ENCODE results near the gene TREH.
A peak's percentile ranks its signal among the peaks of the same experiment; 100 is the strongest.

The TREH gene

DNA sequence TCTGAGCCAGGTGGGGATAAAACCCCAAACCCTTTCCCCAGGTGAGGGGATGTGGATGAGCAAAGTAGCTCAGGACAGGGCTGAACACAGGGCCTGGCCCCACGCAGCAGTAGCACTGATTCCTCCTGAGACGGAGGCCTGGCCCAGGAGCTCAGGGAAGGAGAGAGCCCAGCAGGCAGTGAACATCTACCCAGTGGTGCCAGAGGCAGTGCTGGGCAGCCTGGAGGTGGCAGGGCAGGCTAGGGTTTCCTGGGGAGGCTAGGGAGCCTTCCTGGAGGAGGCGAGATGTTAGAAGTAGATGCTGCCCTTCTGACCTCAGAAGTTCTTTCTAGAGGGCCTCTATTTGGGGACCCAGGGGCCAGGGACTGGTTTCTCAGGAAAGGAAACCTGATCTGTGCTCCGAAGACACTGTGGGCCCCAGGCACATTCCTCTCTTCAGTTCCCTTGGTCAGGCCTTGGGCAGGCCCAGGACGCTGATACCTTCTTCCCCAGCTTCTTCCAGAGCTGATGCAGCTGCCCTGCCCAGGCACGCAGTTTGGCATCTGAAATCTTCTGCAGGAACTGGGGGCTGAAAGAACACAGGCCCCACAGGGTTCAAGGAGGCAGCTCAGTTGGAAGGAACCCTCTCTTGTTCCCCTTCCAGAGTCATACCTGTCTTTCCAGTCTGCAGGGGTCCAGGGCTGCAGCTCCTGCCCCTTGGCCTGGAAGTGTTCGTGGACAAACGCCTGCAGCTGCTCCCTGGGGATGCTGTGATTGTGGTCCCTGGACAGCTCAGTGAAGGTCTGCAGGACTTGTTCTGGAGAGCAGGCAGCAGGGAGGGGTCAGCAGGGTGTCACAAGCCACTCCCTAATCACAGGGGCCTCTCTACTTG lies 16.8 kb downstream of the TREH start:
- DNase-seq: no peak

DNA sequence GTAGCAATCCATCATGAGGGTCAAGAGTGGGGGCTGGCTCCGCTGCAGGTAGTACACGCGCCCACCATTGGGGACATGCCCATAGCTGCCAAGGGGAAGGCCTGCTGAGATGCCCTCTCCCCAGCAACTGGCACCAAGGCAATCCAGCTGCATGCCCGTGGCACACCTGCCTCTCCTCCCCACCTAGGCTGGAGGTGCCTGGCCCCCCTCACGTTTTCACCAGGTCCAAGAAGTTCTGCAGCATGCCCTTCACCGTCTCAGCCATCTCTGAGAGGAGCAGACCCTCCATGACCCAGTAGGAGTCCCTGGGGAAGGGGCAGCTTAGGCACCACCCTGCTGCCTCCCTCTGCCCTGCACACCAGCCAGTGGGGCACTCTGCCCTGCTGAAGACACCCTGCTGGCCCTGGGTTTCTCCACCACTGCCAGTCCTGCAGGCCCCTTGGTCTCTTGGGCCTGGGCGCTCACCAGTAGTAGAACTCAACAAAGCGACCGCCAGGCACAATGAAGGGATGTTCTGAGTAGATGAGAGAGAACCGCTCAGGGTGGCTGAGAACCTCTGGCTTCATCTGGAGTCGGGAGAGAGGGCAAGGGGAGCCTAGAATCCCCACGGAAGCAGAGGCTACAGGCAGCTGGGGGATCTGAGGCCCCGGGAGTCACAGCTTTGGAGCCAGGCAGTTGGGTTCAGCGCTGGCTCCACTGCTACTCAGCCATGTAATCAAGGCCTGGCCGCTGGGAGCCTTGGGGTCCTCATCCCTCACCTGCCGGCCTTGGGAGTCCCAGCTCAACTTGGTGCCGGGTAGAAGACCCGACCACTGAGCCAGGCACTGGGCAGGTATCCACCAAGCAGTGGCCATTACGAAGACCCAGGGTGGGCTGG lies 17.8 kb downstream of the TREH start:
- no peak for DNase-seq

DNA sequence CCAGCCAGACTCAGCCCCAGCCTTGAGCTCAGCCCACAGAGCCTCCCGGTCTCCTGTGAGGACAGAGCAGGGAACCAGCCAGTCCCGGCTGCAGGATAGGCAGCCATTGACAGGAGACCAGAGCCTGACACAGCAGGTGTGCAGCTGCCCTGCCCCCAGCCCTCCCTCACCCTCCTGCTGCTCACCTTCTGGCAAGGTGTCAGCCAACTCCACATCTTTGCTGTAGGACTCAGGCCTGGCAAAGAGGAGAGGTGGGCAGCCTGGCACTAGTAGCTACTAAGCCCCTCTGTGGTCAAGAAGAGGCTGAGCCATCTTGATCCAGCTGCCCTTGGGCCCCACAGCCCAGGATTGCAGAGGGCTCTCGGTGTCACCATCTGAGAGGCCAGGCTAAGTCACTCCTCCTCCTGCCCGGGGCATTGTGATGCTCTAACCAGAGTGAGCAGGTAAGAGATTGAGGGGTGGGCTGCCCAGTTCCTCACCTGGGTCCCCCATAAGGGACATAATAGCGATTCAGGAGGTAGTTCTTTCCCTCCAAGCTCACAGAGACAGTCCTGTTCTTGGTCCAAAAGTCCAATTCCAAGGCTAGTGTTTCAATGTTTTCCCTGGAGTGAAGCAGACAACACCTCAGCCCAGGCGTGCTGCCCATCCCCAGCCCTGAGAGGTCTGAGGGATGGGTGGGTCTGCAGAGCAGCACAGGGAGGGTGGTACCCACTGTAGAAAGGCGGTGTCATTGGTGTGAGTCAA lies 18.6 kb downstream of the TREH start:
- no peak for DNase-seq

DNA sequence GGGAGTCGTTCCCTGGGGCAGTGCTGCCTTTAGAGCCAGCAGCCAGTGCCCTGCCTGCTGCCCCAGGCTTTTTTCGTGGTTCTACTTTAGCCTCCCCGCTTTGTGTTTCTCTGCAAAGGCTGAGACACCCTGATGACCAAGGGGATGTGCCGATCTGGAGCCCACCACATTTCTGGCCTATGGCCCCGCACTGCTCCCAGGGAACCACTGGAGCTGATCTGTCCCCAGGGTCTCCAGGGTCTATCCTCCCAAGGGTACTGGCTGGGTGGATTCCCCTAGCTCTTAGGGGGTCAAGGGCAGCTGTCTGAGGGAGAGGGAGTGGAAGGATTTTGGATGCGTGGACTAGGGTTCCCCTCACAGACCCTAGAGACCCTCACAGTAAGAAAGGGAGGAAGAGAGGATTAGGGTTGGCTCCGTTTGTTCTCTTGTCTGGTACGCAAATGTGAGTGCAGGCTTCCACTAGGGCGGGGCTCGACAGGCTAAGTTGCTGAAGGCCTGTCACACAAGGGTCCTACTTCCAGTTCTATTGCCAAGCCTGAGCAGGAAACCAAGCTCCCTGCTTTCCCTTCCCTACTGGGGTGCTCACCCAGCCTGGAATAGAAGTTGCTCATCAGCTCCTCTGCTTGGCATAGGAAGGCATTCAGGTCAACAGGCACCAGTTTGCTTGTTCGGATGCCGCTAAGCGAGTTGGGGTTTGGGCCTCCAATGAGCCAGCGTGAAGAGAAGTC lies 19.3 kb downstream of the TREH start:
- no peak for DNase-seq

DNA sequence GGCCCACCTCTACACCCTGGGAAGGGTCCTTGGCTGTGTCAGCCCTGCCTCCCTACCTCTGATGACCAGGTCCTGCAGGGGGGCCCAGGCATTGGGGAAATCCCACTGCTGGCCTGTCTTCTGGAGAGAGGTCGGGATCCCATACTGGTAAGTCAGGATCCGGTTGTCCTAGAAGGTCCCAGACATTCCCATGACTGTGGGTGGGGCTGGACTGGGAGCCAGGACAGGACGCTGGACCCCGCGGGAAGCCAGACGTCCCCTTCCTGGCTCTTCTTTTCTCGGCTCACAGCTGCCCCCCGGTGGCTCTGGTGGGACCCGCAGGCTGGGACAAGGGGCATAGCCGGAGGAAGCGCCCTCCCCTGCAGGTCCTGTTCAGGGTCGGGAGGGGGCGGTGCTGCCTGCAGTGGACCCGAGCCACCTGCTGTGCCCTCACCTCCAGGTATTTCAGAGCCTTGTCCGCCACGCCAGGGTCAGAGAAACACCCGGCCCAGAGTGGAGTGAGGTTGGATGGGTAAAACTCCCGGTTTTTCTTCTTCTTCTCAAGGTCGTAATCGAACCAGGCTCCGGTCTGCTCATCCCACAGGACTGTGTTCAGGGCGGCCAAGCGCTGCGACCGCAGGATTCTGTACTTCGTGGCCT lies 20.0 kb downstream of the TREH start:
- peak; percentile 86 for DNase-seq

DNA sequence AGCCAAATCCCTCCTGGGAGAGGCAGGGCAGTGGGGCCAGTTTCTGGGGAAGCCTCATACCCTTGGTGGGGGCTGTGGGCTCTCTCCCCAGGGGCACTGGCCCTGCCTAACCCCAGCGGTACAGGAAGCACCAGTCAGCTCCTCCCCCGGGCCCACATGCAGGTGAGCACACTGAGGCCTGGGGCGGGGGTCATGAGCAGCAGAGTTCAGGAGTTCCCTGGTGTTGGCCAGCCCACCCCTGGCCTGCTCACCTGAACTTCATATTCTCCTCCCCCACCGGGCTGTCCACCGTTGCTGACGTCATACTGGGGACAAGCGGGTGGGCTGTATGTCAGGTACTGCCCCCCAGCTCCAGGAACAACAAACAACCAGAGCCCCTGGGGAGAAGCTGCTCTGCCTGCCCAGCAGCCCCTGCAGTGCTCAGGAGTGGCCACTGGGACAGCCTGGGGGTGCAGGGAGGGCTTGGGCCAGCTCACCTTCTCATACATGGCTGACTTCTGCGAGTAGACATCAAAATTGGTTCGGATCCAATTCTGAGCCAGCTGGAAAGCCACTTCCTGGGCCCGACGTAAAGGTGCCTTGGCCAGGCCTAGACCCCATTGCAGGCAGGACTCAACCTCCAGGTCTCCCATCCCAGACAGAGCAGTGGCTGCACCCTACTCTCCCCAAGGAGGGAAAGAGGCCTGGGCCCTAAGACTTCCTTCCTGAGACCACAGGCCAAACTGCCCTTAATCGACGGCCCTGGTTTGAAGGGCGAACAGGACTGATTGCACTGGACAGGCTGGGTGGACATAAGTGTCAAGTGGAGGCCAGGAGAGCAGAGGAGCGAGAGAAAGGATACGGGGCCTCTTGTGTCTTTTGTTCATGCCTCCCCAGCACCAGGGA lies 20.8 kb downstream of the TREH start:
- DNase-seq: no peak

DNA sequence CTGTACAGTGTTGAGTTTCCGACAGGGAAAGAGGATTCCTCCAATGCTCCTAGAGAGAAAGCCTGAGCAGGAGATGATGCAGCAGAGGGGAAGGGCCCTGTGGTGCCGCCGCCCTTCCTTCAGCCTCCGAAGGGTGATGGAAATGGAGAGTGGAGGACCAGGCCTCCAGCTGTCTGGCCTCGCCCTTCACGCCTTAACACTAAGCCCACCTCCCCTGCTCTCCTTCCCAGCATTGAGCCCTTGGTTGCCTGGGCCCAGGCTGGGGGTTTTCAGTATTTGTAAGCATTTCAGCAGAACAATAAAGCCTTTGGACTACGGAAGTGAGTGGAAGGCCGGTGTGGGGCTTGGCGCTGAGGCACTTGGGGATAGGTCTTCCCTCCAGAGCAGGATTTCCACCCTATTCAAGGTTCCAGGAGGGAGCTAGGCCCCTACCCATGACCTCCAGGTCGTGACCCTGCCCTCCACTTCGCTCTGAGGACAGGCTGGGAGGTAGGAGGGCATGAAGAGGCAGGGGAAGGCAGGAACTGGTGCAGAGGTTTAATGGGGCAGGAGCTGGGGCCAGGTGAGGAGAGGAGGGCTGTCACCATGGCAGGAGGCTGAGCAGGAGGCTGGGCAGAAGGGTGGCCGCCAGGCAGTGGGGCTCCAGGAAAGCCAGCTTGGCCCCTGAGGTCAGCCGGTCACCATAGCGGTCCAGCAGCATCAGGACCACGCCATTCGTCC lies 21.6 kb downstream of the TREH start:
- no peak for DNase-seq

DNA sequence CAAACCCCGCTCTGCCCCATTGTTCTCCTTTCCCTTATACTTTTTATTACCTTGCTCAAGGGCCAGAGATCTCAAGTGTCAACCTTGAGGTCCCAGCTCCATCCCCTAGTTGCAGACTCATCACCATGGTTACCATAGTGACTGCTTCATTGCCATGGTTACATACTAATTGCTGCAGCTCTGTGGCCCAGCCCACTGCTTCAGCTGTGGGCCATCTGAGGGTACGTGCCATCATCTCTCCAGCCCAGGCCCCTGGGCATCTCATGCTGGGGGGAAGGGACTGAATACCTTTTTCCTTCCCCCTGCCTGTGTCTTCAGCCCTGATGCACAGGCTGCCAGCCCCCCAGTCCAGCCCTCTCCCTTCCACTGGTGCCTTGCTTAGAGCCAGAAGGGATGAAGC lies 22.2 kb downstream of the TREH start:
- no peak for DNase-seq

DNA sequence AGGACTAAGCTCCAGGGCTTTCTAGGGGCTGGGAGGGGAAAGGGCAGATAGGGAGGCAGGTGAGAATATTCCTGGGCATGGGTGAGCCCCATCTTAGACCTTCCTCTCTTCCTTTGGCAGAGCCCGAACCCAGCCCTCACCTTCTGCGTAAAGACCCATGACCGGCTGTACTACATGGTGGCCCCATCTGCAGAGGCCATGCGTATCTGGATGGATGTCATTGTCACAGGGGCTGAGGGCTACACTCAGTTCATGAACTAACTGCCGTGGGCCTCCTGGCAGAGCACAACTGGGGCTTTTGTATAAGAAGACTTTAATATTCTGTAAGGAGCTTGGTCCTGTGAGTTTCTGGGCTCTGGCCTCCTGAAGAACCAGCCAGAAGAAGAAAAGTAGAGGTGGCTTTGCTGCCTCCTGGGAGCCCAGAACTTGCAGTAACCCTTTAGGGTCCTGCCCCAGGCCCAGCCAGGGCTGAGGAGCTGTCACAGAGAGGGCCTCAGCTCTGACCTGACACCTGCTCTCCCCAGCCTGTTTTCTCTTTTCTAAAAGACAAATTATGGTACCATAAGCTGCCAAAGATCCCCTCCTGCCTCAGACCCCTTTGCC lies 22.8 kb downstream of the TREH start:
- no peak for DNase-seq

DNA sequence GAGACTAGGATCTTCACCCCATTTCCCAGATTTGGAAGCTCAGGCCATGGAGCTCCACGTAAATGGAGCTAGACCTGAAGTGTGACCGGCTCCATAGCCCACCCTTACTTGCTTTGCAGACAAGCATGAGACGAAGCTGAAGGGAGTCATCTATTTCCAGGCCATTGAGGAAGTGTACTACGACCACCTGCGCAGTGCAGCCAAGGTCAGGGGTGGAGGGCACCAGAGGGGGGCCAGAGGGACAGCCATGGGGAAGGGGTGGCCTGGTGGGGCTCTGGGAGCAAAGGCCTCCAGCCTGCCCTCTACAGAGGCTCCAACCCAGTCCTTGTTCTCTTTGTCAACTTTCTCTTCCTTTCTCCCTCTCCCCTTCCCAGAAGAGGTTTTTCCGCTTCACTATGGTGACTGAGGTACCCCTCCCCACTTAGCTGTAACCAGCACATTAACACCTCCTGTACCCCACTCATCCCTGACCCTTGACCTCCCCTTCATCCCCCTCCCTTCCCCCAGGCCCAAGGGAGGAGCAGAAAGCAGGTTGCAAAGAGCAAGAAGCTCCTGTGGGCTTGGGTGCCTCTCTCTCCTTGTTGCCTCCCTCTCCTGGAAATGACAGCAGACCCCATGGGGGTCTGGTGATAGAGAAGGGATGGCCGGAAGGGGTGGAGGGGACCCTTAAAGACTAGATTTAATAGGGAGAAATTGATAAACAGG lies 23.8 kb downstream of the TREH start:
- no peak for DNase-seq

DNA sequence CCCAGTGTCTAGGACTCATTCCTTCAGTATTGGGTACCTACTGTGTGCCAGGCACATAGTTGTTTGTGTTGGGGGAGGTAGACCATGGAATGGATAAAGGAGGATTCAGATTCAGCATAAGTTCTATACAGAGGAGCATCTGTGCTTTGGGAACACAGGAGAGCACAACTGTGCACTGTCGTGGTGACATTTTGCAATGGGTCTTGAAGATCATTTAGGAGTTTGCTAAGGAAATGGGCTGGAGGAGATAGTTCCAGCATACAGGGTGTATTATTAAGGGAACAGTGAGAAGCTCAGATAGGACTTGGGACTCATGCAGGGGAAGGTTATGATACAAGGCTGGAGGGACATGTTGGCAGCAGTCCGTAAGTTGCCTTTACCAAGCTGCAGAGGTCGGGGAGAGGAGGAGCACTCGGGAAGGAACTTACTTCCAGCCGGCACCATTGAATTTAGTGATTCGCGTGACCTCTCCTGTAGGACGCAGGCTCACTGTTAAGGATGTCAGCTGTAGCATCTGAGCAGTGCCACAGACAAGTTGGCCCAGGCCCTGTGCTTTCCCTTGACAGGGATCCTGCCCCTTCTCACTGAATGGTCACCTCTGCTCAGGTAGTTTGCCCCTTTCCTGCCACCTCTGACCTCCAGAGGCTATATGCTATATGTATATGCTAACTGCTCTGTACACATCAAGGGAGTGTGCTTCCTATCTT lies 25.6 kb downstream of the TREH start:
- DNase-seq: no peak

DNA sequence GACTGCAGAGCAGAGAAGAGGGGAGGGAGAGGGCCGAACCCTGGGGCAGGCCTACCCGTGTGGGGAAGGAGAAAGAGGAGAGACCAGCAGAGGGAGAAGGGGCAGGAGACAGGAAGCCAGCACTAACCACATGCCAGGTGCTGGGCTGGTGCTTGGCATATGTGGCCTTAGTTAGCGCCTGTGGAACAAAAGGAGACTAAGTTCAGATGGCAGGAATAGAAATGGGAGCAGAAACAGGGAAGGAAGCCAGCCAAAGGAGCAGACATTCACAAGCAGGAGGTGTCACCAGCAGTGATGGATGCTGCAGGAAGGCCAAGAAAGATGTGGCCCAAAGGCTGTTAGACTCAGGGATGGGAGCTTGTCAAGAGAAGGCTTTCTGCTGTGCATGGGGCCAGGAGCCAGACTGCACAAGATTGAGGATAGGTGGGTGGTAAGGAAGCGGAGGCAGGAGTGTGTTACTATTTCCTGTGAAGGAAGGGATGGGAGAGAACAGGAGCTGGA lies 26.7 kb downstream of the TREH start:
- no peak for DNase-seq

DNA sequence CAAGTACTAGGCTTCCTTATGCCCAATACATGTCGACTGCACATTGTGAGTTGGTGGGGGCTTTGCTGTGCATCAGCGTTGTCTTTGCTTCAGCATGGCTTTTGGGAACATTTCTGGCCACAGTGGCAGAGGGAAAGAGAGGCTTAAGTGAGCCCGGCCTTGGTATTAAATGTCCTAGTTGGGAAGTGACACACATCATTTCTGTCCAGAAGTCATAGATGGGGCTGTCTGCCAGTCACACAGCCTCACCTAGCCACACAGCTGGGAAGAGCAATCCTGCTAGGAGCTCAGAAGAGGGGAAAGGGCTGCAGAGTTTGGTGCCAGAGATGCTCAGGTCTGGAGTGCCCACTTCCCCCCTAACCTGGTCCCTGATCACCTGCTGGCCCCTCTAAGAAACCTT lies 27.6 kb downstream of the TREH start:
- no peak for DNase-seq

DNA sequence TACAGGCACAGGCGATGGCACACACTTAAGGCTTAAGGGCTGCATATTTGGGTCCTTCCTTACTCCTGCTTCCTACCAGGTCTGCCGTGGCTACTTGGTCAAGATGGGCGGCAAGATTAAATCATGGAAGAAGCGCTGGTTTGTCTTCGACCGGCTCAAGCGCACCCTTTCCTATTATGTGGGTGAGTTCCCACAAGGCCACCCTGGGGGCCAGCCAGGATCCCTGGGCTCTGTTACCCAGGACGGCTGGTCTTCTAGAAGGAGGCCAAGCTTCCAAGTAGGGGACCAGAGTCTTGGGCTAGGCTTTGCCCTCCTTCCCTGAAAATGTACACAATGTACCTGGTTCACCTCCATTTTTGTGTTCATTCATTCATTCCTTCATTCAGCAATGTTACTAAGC lies 29.1 kb downstream of the TREH start:
- no peak for DNase-seq

DNA sequence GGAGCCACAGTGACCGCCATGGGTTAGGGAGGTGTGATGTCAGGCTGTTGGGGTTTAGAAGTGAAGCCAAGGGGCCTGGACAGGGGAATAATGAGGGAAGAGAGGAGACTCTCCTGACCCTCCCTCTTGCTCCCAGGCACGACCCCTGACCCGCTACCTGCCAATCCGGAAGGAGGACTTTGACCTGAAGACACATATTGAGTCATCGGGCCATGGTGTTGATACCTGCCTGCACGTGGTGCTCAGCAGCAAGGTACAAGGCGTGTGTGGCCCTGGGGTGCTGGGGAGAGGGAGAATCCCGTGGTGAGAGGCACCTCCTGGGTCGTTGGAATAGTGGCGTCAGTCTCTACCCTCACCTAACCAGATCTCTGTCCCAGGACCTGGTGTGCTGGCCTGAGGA lies 29.5 kb downstream of the TREH start:
- DNase-seq: no peak

DNA sequence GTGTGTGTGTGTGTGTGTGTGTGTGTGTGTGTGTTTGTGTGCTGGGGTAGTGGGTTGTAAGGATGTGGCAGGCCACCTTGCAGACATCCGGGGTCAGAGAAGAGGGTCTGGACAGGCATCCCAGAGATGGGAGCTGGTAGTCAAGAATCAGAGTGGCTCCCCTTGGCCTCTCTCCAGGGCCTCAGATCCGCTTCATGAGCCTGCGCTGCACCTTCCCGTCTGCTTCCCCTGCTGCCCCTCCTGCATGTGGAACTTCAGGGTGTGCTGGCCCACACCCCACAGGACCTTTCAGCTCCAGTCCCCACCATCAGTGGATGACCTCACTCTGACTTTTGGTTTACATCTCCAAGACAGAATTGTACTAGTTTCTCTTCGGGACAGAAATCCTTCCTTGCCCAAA lies 31.2 kb downstream of the TREH start:
- no peak for DNase-seq

DNA sequence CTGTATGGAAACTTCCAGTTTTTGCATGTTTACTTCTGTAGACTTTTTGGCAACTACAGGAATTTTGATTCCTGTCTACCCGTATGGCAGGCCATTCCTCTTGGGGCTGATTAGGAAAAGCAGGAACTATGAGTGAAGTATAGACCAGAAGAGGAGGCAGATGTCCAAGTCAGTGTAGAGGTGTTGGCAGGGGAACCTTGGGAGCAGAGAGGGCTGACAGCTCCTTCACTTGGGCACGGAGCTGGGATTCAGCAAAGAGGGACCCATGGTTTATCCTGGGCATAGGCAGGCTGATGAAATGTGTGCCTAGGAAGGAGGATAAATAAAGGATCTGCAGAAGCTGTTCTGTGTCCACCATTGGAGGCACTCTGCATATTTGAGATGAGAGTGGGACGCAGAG lies 33.1 kb downstream of the TREH start:
- DNase-seq: no peak

DNA sequence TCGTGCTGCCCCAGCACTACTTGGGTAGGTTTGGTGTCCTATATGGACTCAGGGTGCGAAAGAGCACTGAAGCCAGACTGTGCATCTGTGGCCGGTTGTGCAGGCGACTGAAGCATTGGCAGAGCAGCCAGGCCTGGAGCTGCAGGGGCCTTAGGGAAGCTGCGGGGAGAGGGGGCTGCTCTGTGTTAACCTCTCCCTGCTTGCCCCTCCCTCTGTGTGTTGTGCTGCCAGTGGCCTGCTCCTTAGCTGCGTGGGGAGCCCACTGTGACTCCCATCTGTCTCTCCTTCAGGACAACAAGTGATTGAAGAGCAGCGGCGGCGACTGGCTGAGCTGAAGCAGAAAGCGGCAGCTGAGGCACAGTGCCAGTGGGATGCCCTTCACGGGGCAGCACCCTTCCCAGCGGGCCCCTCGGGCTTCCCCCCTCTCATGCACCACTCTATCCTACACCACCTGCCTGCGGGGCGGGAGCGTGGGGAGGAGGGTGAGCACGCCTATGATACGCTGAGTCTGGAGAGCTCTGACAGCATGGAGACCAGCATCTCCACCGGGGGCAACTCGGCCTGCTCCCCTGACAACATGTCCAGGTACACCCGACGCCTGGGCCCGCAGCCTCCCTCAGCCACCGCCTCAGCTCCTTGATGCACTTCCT lies 34.3 kb downstream of the TREH start:
- no peak for DNase-seq
